ENCODE data around the gene FLNC. TPM values are rescaled to one million over a fixed set of nuclear protein-coding genes. Genes with fewer than 3 reads are reported as not detected.

The FLNC gene
- total RNA-seq, 1 experiment from 2014 or later, result 128 TPM

- Histone ChIP-seq H3K4me3 (ENCODE audit: low read depth, low read length) (no peak overlapping the region), H3K27me3 (replicated peaks; ENCODE audit: control insufficient read depth, insufficient read depth, low read length) (no peaks in the 10 kb centered on the region), H3K36me3 (ENCODE audit: control insufficient read depth, insufficient read depth, low read length) (no peaks in the 10 kb centered on the region; the same call in 1 of the 2 replicates), H3K4me1 (no peaks in the 10 kb centered on the region), H3K9me3 (no peaks in the 10 kb centered on the region)
- BruUV-seq (replicated peaks), result no TSS peak
- no peak for DNase-seq
- Mint-ChIP-seq H3K27ac (ENCODE audit: unreplicated experiment) (no peak overlapping the region), H3K4me1 (ENCODE audit: low read depth, unreplicated experiment) (no peaks in the 10 kb centered on the region), H3K4me3 (ENCODE audit: unreplicated experiment) (no peak overlapping the region), H3K9me3 (ENCODE audit: unreplicated experiment) (no peaks in the 10 kb centered on the region), H3K36me3 (ENCODE audit: insufficient read depth, unreplicated experiment) (peaks cover 40% of the 10 kb centered on the region), H3K27me3 (ENCODE audit: insufficient read depth, unreplicated experiment) (no peaks in the 10 kb centered on the region)
- POLR2A ChIA-PET, result interaction anchor here (1.3 kb wide), 1 partner anchor 13 kb away, joined by 3 read pairs; the partner anchor contains the start of gene ATP6V1F
- TF ChIP-seq, protein P1, sequence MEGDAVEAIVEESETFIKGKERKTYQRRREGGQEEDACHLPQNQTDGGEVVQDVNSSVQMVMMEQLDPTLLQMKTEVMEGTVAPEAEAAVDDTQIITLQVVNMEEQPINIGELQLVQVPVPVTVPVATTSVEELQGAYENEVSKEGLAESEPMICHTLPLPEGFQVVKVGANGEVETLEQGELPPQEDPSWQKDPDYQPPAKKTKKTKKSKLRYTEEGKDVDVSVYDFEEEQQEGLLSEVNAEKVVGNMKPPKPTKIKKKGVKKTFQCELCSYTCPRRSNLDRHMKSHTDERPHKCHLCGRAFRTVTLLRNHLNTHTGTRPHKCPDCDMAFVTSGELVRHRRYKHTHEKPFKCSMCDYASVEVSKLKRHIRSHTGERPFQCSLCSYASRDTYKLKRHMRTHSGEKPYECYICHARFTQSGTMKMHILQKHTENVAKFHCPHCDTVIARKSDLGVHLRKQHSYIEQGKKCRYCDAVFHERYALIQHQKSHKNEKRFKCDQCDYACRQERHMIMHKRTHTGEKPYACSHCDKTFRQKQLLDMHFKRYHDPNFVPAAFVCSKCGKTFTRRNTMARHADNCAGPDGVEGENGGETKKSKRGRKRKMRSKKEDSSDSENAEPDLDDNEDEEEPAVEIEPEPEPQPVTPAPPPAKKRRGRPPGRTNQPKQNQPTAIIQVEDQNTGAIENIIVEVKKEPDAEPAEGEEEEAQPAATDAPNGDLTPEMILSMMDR (IDR thresholded peaks at IDR 0.05; ENCODE audit: insufficient read depth in 1 of 2, low read depth in 1 of 2, low read length in 1 of 2, severe bottlenecking in 1 of 2, unreplicated experiment in 1 of 2), result no peak
- intact Hi-C loops (cut with micrococcal nuclease; ENCODE audit: unreplicated experiment), result no loop called here
- CTCF ChIA-PET, result interaction anchor here (1.4 kb wide), 1 partner anchor 13 kb away, joined by 3 read pairs; the partner anchor contains the start of gene ATP6V1F
These were observed 19.7 kb downstream of the FLNC start for GRCh38 chr7:128849804-128850490.

- no peak for DNase-seq
- Mint-ChIP-seq H3K4me3 (ENCODE audit: unreplicated experiment) (no peak overlapping the region), H3K36me3 (ENCODE audit: insufficient read depth, unreplicated experiment) (peaks cover 39% of the 10 kb centered on the region), H3K4me1 (ENCODE audit: low read depth, unreplicated experiment) (no peaks in the 10 kb centered on the region), H3K27ac (ENCODE audit: unreplicated experiment) (no peak overlapping the region), H3K27me3 (ENCODE audit: insufficient read depth, unreplicated experiment) (no peaks in the 10 kb centered on the region), H3K9me3 (ENCODE audit: unreplicated experiment) (no peaks in the 10 kb centered on the region)
- TF ChIP-seq, protein P1 (IDR thresholded peaks at IDR 0.05; ENCODE audit: insufficient read depth in 1 of 2, low read depth in 1 of 2, low read length in 1 of 2, severe bottlenecking in 1 of 2, unreplicated experiment in 1 of 2), result no peak
- intact Hi-C loops (cut with micrococcal nuclease; ENCODE audit: unreplicated experiment), result no loop called here
- Histone ChIP-seq H3K4me3 (ENCODE audit: low read depth, low read length) (no peak overlapping the region), H3K27me3 (replicated peaks; ENCODE audit: control insufficient read depth, insufficient read depth, low read length) (no peaks in the 10 kb centered on the region), H3K4me1 (no peaks in the 10 kb centered on the region), H3K36me3 (ENCODE audit: control insufficient read depth, insufficient read depth, low read length) (no peaks in the 10 kb centered on the region; the same call in 1 of the 2 replicates), H3K9me3 (no peaks in the 10 kb centered on the region)
- POLR2A ChIA-PET, result no interaction called here
- no TSS peak for BruUV-seq (replicated peaks)
- CTCF ChIA-PET, result no interaction called here
These were observed 22.5 kb downstream of the FLNC start for GRCh38 chr7:128852537-128853254.

DNA sequence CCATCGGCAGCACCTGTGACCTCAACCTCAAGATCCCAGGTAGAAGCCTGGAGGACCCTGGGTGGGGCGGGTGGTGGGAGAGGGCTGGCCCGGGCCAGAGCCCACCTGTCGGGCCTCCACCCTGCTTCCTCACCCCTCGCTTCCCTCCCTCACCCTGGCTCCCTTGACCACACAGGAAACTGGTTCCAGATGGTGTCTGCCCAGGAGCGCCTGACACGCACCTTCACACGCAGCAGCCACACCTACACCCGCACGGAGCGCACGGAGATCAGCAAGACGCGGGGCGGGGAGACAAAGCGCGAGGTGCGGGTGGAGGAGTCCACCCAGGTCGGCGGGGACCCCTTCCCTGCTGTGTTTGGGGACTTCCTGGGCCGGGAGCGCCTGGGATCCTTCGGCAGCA, 23.6 kb downstream of the FLNC start:
- Histone ChIP-seq H3K4me1 (no peaks in the 10 kb centered on the region), H3K9me3 (no peaks in the 10 kb centered on the region), H3K4me3 (ENCODE audit: low read depth, low read length) (no peak overlapping the region), H3K36me3 (ENCODE audit: control insufficient read depth, insufficient read depth, low read length) (no peaks in the 10 kb centered on the region; the same call in 1 of the 2 replicates), H3K27me3 (replicated peaks; ENCODE audit: control insufficient read depth, insufficient read depth, low read length) (no peaks in the 10 kb centered on the region)
- H3K9me3 Mint-ChIP-seq (ENCODE audit: unreplicated experiment), result no peaks in the 10 kb centered on the region
- no peak for DNase-seq
- ChIA-PET CTCF (no interaction called here), POLR2A (no interaction called here)
- H3K4me3 Mint-ChIP-seq (ENCODE audit: unreplicated experiment), result no peak overlapping the region
- TF ChIP-seq, protein P1 (IDR thresholded peaks at IDR 0.05; ENCODE audit: insufficient read depth in 1 of 2, low read depth in 1 of 2, low read length in 1 of 2, severe bottlenecking in 1 of 2, unreplicated experiment in 1 of 2), result no peak
- intact Hi-C loops (cut with micrococcal nuclease; ENCODE audit: unreplicated experiment), result no loop called here
- H3K36me3 Mint-ChIP-seq (ENCODE audit: insufficient read depth, unreplicated experiment), result peaks cover 33% of the 10 kb centered on the region
- H3K4me1 Mint-ChIP-seq (ENCODE audit: low read depth, unreplicated experiment), result no peaks in the 10 kb centered on the region
- no TSS peak for BruUV-seq (replicated peaks)
- no peaks in the 10 kb centered on the region for H3K27me3 Mint-ChIP-seq (ENCODE audit: insufficient read depth, unreplicated experiment)
- no peak overlapping the region for H3K27ac Mint-ChIP-seq (ENCODE audit: unreplicated experiment)

Data from Caco-2 (cell line).